ENCODE measurements around the gene CDO1.

The CDO1 gene

GRCh38 chr5:115774684-115775083 lies 41.8 kb downstream of the CDO1 start:
- no peak for TF ChIP-seq CTCF (IDR thresholded peaks at IDR 0.05)
- Histone ChIP-seq H3K9me3 (no peaks in the 10 kb centered on the region), H3K36me3 (no peaks in the 10 kb centered on the region), H3K4me3 (ENCODE audit: low read depth in 1 of 2, low read length in 1 of 2) (no peak overlapping the region), H3K4me1 (ENCODE audit: control insufficient read depth in 1 of 2, insufficient read depth in 1 of 2, low read depth in 1 of 2, low read length in 1 of 2) (no peaks in the 10 kb centered on the region), H3K27me3 (peaks cover 20% of the 10 kb centered on the region), H3K27ac (no peak overlapping the region)

- Histone ChIP-seq H3K4me1 (ENCODE audit: control insufficient read depth in 1 of 2, insufficient read depth in 1 of 2, low read depth in 1 of 2, low read length in 1 of 2) (no peaks in the 10 kb centered on the region), H3K9me3 (no peaks in the 10 kb centered on the region), H3K27me3 (peaks cover 20% of the 10 kb centered on the region), H3K36me3 (no peaks in the 10 kb centered on the region), H3K27ac (no peak overlapping the region), H3K4me3 (ENCODE audit: low read depth in 1 of 2, low read length in 1 of 2) (no peak overlapping the region)
- no peak for TF ChIP-seq CTCF (IDR thresholded peaks at IDR 0.05)
Observed at GRCh38 chr5:115772731-115773475, 43.6 kb downstream of the CDO1 start.

- H3K4me3 ChIP-seq (ENCODE audit: low read depth in 1 of 2, low read length in 1 of 2) = no peak overlapping the region
Observed at GRCh38 chr5:115770466-115770865, 46.0 kb downstream of the CDO1 start.

GRCh38 chr5:115767424-115767823 lies 49.0 kb downstream of the CDO1 start:
- no peaks in the 10 kb centered on the region for H3K9me3 ChIP-seq
- H3K4me1 ChIP-seq (ENCODE audit: control insufficient read depth in 1 of 2, insufficient read depth in 1 of 2, low read depth in 1 of 2, low read length in 1 of 2) = no peaks in the 10 kb centered on the region
- H3K27ac ChIP-seq = no peak overlapping the region
- no peak overlapping the region for H3K4me3 ChIP-seq (ENCODE audit: low read depth in 1 of 2, low read length in 1 of 2)
- H3K27me3 ChIP-seq = peaks cover 3% of the 10 kb centered on the region
- TF ChIP-seq CTCF (IDR thresholded peaks at IDR 0.05) = no peak
- H3K36me3 ChIP-seq = no peaks in the 10 kb centered on the region

More at GRCh38 chr5:115770466-115770865, 46.0 kb downstream of the CDO1 start:
- Histone ChIP-seq H3K36me3 (no peaks in the 10 kb centered on the region), H3K27ac (no peak overlapping the region), H3K27me3 (peaks cover 11% of the 10 kb centered on the region), H3K9me3 (no peaks in the 10 kb centered on the region), H3K4me1 (ENCODE audit: control insufficient read depth in 1 of 2, insufficient read depth in 1 of 2, low read depth in 1 of 2, low read length in 1 of 2) (no peaks in the 10 kb centered on the region)
- no peak for TF ChIP-seq CTCF (IDR thresholded peaks at IDR 0.05)

- Histone ChIP-seq H3K4me1 (ENCODE audit: control insufficient read depth in 1 of 2, insufficient read depth in 1 of 2, low read depth in 1 of 2, low read length in 1 of 2) (no peaks in the 10 kb centered on the region), H3K27ac (no peak overlapping the region), H3K36me3 (no peaks in the 10 kb centered on the region), H3K27me3 (no peaks in the 10 kb centered on the region), H3K4me3 (ENCODE audit: low read depth in 1 of 2, low read length in 1 of 2) (no peak overlapping the region), H3K9me3 (no peaks in the 10 kb centered on the region)
- no peak for TF ChIP-seq CTCF (IDR thresholded peaks at IDR 0.05)
Observed at GRCh38 chr5:115766608-115767007, 49.9 kb downstream of the CDO1 start.
